Measurements from ENCODE around the gene ORM2.

ORM2 gene

DNA sequence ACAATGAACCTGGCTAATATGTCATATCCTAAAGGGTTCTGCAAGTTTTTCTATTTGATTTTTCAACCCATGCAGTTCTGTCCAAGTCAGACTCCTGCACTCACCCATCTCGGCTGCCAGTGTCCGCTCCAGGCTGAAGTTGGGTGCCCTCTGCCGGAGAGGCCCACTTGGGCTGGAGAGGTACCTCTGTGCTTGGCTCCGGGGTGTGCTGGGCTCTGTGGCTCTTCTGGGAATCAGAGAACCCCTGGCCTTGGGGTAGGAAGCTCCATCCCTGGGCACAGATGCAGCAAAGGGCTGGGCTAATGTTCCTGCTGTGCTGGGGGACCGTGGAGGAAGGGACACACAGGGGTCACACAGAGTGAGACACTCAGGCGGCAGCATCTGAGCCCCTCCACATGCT, 26.2 kb downstream of the ORM2 start:
- no peak for DNase-seq

DNA sequence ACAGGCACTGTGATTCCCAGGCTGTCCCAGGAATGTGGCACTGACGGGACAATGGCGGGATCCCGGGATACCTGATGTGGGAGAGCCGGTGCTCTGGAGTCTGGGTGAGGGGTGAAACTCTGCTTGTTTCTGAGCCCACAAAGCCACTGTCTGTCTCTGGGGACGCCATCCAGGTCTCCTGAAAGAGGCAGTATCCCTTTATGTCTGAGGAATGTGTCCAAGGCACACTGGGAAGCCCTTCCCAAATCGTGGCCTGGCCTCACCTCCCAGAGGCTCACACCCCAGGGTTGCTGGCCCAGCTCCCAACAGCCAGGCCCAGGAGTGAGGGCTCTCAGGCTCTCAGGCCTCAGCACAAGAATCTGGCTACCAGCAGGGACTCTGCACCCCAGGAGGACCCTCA, 27.1 kb downstream of the ORM2 start:
- no peak for DNase-seq

DNA sequence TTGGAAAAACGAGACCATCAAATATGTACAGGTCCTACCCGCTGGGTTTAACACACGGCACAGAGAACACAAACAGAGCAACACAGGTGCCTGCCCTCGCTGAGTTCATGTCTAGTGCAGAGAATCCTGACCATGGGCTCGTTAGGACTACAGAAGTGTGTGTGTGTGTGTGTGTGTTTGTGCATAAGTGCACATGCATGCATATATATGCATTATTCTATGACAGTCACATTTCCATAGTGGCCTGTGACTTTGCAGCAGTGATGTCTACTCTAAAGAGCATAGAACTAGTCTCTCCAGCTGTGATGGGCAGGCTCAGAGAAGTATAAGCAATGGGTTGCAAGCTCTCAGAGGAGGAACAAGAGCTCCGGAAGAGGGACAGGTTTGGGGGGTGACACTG, 27.7 kb downstream of the ORM2 start:
- no peak for DNase-seq

DNA sequence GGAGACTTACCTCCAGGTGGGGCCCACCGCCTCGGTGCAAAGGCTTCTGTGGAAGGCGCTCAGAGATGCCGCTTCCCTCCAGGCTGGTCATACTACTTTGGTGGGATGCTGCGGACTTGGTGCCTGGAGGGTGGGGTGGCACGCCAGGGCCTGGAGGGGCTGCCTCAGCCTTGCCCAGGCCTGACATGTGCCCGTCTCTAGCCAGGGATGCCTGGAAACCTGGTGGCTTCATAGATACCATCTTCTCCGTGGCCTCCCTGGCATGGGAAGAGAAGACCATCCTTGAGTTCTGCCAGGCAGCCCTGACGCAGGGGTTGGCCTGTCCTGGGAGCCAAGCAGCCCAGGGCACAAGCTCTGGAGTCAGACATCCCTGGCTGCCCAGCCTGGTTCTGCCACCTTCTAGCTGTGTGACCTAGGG, 28.3 kb downstream of the ORM2 start:
- DNase-seq: no peak

DNA sequence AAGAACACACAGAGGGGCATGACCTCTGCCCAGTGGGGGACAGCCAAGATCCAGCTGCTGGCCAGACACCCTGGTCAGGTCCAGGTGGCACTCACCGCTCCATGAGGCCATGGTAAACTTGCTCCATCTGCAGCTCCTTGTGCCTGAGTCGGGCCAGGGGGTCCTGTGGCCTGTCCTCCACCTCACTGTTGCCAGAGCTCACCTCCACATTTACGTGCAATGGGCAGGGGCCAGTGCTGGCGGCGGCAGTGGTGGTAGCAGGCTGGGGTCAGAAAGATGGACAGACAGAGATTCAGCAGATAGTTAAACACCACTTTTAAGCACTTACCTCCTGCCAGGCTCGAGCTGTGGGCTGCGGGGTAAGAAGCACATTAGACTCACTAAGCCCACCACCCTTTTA, 30.1 kb downstream of the ORM2 start:
- DNase-seq: no peak

DNA sequence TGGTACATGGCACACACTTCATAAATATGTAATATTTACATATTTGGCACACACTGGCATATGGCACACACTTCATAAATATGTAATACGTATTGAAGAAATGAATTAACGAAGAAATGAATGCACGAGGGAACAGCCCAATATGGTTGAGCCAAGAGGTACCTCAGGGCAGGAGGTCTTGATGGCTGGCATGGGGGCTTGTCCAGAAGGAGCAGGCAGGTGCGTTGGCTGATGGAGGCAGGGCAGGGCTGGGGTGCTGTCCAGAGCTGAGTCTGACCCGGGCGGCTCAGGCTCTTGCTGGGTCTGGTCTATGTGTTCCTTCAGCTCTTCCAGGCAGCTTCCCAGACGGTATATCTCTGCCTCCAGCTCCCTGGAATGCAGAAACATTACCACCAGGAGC, 31.9 kb downstream of the ORM2 start:
- DNase-seq: no peak

DNA sequence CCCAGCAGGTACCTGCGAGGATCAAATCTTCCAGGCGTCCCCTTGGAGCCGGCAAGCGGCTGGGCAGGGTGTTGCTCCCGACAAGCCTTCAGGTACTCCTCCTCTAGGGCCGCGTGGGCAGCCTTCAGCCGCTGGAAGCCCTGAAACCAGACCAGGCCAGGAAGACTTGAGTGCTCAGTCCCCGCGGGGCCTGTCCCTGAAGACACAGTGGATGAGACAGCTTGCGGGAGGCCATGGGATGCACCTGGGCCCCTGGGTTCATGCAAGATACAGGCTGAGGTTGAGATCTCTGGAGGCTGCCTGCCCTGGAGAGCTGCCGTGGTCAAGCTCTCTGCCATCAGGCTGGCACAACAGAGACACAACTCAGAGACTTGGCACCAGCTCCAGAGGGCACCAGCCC, 32.7 kb downstream of the ORM2 start:
- DNase-seq: no peak

DNA sequence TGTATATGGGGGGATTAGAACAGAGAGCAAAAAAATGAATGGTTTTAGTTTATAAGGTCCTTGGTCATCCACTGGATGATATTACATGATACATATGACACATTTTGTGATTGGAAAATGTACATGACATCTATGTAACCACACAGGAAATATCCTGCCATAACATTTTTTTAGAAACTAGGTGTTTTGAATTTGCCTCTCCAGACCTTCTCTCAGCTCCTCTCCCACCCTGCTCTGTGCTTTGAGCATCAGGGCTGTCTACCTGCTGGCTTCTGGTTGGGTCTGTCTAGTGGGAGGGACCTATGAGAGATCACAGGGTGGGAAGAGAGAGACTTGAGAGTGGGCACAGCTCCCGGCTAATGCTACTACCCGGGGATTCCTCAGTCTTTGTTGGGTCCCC, 33.8 kb downstream of the ORM2 start:
- no peak for DNase-seq

DNA sequence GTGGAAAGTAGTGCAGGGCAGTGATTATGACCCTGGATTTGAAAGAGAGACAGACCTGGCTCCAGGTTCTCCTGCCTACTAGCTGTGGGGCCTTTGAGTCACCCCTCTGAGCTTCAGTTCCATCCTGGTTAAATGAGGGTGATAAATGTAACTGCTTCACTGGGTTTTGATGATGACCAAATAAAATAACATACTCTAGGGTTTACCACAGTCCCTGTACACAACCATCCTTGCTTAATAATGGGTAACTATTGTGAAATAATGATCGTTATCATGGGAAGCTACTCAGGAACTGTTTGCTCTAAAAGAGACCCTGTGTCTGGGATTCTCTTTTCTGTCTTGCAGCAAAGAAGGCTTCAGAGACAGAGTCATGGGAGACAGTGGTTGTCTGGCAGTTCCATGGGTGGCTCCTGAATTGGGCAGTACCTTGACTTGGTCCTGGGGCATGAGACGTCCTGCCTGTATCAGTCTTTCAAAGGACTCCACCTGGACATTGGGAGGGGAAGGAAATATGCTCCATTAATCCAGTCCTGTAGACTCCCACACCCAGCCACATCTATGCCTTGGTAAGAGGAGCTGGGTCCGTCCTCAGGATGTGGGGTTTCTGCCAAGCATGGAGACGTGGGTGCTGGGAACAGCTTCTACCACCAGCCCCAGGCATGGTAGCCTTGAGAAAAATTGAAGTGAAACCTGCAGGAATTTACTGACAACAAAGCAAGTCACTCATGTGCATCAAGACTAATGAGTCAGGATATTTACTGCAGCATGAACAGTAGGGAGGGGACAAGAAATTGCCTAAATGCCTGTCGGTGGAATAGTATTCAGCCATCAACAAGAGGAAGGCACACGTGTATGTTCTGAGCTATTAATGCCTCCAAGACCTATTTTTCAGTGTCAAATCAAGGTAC, 34.7 kb downstream of the ORM2 start:
- no peak for DNase-seq

DNA sequence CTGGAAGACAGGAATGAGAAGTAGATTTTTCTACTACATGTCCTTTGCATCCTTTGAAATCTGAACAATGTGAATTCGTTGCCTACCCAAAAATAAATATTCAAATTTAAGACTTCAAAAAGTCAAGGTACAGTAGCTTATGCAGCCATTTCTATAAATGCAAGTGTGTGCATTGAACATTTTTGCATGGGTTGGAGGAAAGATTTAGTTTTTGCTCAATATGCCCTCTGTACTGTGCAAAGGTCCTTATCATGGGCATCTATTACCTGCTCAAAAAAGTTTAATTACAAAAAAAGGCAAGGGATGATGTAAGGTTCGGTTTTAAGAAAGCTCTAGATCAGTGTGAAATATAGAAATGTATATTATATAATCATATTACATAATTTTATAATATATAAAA, 35.5 kb downstream of the ORM2 start:
- no peak for DNase-seq

DNA sequence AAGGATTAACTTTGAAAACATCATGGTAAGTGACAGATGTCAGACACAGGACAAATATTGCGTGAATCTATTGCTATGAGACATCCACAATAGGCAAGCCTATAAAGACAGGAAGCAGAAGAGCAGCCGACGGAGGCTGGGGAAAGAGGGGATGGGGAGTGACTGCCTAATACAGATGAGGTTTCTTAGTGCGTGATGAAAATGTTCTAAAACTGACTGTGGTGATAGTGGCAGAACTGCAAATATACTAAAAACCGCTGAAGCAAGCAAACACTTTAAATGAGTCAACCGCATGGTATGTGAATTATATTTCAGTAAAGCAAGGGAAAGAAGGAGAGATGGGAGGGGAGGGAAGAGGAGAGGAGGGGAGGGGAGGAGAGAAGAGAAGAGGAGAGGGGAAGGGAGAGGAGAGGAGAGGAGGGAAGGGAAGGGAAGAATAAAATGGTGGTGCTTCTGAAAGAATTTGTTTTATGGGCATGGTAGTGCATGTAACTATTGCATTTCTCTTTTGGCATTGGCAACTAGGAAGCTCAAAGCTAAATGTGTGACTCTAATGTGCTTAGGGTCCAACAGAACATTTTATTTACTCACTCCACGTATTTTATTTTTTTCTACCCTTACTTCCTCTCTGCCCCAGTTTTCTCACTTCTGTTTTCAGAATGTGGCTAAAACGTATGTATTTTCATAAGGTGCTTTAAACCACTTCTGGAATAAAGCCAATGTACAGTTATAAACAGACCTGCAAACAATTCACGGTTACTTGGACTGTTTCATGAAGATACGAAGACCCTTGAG, 36.9 kb downstream of the ORM2 start:
- DNase-seq: no peak

DNA sequence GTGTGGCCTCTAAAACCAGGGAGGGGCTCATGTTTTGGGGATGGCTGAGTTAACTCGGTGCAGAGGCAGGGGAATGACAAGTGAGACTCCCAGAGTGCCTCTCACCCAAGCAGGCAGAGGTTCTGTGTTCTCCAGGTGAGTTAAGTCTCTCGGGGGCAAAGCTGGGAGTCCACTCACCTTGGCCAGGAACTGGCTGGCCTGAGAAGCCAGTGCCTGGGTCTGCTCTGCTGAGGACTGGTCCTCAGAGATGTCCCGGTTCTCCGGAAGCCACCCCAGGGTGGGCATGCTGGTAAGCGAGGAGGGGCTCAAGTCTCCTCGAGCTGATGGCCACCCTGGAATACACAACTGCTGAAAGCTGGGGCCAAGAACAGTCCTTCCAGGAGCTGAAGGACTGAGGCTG, 37.7 kb downstream of the ORM2 start:
- no peak for DNase-seq

DNA sequence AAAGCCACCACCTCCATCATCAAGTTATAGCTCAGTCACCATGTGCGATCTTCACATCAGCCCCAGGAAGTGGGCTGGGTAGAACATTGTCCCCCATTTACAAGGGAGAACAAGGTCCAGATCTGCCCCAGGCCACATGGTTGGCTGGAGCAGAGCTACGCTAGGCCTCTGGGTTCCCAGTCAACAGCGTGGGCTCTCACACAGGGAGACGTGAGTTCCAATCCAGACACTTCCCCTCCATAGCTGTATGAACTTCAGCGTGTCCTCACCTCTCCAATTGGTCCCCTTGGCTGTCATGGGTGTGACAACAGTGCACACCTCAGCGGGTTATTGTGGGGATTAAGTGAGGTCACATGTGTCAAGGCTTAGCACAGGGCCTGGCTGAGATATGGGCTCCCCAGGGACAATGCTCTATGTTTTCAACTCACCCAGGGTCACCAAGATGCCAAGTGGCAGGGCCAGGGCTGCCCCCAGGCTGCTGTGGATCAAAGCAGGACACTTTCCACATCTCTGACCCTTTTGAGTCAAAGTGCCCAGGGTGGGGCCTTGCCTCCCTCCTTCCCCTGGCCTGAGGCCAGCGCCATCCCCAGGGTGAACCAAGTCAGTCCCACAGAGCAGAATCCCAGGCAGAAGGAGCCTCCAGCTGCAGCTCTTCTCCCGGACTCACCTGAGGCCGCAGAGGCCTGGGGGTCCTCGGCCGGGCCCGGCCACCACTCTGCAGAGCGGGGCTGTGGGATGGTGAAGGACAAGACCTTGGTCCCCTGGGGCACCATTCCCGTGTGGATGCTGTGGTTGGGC, 38.3 kb downstream of the ORM2 start:
- no peak for DNase-seq

DNA sequence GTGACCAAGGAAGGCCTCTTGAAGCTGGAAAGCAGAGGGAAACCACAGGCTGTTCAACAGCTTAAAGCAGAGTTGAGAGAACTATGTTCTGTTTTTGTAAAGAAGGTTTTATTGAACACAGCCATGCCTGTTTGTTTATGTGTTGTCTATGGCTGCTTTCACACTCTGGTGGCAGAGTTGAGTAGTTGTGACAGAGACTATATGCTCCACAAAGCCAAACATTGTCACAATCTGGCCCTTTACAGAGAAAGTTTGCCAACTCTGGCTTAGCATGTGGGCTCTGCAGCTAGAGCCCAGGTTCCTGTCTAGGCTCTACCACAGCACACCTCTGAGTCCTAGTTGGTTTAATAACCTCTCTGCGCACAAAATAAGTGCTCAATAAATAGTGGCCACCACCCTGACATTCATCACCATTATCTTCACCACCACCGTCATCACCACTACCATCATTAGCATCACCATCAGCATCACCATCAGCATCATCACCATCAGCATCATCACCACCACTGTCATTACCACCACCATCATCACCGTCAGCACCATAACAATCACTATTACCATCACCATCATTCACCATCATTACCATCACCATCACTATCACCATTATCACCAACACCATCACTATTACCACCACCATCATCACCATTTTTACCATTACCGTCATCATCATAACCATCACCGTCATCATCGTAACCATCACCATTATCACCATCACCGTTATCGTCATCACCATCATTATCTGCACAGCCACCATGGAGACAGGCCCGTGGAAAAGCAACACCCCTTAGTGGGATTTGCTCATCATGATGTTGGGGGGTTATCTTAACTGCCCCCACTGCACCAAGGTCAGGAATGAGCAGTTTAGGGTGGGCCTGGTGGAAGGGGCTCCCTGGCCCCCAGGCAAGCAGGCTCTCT, 39.8 kb downstream of the ORM2 start:
- DNase-seq: no peak

DNA sequence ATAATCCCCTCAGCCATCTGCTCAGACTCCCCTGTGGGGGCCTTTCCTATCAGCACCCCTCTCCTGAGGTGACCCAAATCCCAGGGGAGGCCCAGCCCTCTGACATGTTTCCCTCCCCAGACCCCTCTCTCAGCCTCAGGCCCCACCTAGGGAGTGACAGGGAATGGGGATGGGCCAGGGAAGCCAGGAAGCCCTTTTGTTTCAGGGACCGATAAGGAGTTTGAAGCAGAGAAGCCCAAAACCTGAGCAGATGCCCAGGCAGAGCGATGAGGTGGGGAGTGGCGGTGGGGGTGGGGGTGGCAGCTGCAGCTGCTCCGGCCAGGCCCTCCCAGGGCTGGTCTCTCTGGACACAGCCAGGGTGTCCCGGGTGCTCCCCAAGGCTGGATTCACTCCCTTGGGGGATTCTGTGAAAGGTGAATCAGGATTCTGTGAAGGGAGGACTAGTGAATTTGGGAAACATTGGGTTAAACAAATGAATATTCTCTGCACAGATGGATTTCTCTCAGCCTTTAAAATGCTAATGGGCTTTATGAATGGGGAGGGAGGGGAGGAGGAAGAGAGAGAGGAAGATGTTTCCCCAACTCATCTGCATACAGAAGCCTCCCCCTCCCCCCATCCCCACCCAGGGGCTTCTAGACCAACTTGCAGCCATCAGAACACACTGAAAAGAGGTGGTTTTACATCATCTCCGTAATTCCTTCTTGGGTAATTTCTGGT, 40.7 kb downstream of the ORM2 start:
- DNase-seq: no peak

DNA sequence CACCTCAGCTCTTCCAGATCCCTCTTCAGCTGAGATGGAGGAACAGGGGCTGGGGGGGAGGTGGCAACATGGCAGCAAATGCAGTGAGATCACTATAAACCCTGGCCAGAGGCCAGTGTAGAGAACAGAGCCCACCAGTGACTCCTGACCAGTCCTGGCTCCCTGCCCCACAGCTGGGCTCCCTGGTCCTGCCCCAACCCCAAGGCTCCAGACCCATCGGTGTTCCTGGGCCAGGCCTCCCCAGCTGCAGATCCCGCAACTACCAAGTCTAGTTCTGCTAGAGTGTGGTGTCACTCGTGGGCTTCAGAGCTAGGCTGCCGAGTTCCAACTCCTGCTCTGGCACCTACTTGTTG, 41.3 kb downstream of the ORM2 start:
- DNase-seq: no peak

DNA sequence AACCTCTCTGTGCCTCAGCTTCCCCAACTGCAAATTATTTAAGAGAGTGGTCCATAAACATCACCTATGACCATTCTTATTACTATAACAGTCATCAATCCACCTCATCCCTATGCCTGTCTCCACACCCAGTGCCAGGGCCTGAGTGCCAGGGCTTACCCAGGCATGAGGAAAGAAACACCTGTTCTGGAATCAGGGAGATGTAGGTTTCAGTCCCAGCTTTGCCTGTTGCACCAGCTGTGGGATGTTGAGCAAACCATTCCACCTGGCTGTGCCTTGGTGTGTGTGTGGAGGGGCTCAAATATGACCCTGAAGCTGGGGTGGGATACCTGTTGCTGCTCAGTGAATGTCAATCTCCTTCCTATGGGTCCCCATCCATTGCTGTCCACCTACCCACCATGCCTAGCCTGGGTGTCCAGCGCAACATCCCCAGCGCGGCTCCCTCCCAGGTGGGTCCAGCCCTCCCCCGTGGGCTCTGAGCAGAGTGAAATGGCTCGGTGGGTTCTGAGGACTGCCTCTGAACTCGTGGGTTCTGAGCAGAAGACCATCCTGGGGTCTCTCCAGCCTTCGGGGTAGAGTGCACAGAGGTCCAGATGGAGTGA, 41.8 kb downstream of the ORM2 start:
- no peak for DNase-seq

DNA sequence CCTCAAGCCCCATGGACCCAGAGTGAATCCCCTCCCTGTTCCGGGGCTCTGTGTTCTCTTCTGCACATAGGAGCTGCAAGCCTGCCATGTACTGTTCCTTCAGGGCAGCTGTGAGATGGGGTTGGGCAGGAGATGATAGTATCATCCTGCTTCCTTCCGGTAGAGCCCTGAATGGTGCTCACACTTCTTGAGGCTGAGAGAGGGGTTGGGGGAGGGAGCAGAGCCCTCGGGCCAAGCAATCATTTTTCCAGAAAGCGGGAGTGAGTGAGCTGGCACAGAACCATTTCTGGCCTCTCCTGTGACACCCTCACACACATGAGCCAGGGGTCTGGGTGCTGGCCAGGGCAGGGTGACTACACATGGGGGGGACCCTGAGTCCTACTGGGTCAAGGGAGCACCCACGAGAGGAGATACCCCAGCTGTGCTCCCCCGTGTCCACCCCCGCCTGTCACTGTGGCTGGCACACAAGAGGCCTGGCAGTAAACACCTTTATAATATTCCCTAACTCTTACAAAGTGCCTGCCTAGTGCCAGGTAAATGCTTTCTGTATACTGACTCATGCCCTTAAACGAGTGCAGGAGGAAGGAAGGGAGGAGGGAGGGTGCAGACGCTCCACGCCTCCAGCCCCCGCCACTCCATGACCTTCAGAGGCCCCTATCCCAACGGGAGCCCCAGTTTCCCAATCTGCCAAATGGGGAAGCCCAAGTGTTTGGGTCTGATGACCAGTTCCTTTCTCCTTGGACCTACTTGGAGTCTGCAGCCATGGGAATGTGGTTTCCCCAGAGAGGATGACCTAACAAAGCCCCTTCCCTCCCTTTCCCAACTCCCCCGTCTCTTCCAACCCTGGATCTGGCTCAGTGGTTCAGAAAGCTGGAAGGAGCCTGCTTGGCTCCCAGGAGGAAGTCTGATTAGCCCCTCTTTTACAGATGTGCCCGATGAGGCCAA, 42.6 kb downstream of the ORM2 start:
- DNase-seq: no peak

DNA sequence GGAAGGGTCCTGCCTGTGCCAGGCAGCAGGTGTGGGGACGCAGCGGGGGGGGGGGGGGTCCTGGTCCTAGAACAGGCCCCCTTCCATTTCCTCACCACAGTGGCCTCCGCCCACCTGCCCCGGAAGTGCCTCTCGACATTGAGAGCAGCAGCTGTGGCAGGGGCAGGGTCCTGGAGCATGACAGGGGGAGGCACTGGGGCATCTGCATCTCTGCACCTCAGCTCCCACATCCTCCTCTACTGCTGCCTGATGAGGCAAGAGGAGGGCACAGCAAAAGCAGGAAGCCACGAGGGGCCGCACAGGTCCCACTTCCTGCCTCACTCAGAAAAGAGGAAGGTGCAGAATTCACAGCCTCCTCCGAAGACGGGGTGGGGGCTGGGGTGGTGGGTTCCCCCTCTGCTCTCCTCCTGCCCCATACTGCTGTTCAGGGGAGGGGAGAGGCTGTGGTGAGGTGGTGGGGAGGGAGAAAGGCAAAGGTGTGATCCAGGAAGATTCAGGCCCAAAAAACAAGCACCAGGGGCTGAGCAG, 43.3 kb downstream of the ORM2 start:
- no peak for DNase-seq

Measured in NCI-H510A treated with DMSO at 0.1 percent for 48 hours (cell line).